GM12878 (cell line): ENCODE data around the gene FOXP1. TPM values are rescaled to one million over a fixed set of nuclear protein-coding genes. Genes with fewer than 3 reads are reported as not detected.

ENCODE experiments used
- ATAC-seq: fragments of 200-7000 bp; cut with Tn5 transposase; 3 replicates; pipeline ENCODE4 v1.9.1; 2020; ENCODE audit warnings: mild to moderate bottlenecking, moderate library complexity
- BruUV-seq: library from RNA; stranded (reverse); fragments of 400-500 nt; replicated peaks from 2 replicates; lab custom pipeline; 2021; lab: Mats Ljungman, UMichigan
- CTCF ChIA-PET: fragments of 300-600 bp; sonication (Branson Sonifier 250); formaldehyde crosslinking; extraction: SDS; loops from one replicate; lab custom pipeline; 2021; ENCODE audit warnings: inconsistent platforms; lab: Yijun Ruan, JAX
- POLR2A ChIA-PET: fragments of 350-600 bp; formaldehyde crosslinking; extraction: SDS; loops from one replicate; lab custom pipeline; 2021; ENCODE audit warnings: inconsistent platforms; lab: Charles Lee
- RAD21 ChIA-PET: fragments of 300-600 bp; sonication (Branson Sonifier 250); formaldehyde crosslinking; loops from one replicate; lab custom pipeline; 2023; ENCODE audit warnings: antibody characterized with exemption; ENCODE audit not compliant: unreplicated experiment; lab: Charles Lee
- SMC1A ChIA-PET: fragments of 300-600 bp; sonication (Branson Sonifier 250); formaldehyde crosslinking; loops from one replicate; lab custom pipeline; 2023; ENCODE audit not compliant: unreplicated experiment, uncharacterized antibody; lab: Charles Lee
- DNase-seq: peaks from one replicate; pipeline ENCODE4 v3.0.0-alpha.2; 2011; ENCODE audit warnings: low read depth, low spot score
- FAIRE-seq: peaks from 3 replicates; lab custom pipeline; 2011; peaks lifted over from hg19 to GRCh38; lab: Jason Lieb, UNC
- H2AFZ ChIP-seq: 2 replicates; pipeline ENCODE4 v1.6.0; 2011; ENCODE audit warnings: low read depth, low read length, control low read depth; ENCODE audit not compliant: control insufficient read depth
- H3K27ac ChIP-seq: 2 replicates; pipeline ENCODE4 v1.5.1; 2011; ENCODE audit warnings: control low read depth; ENCODE audit not compliant: control insufficient read depth, insufficient read depth
- H3K27me3 ChIP-seq, 2 experiments: replicated peaks in 1 of 2; 2 replicates each; pipeline versions ENCODE4 v1.6.0 to v1.6.1; 2011; ENCODE audit warnings: low read length in 1 of 2; ENCODE audit not compliant: control insufficient read depth in 2 of 2, insufficient read depth in 2 of 2
- H3K36me3 ChIP-seq, 2 experiments: 2 replicates each; pipeline ENCODE4 v1.5.1; 2011; ENCODE audit warnings: low read length in 1 of 2; ENCODE audit not compliant: control insufficient read depth in 2 of 2, insufficient read depth in 2 of 2
- H3K4me1 ChIP-seq: 2 replicates; pipeline ENCODE4 v1.6.1; 2011; ENCODE audit warnings: mild to moderate bottlenecking, low read length, moderate library complexity, mixed read lengths; ENCODE audit not compliant: control insufficient read depth, insufficient read depth
- H3K4me2 ChIP-seq: 2 replicates; pipeline ENCODE4 v1.6.0; 2011; ENCODE audit warnings: control low read depth; ENCODE audit not compliant: control insufficient read depth, insufficient read depth
- H3K4me3 ChIP-seq: fragments of 200-600 bp; sonication (generic); 2 replicates; pipeline ENCODE4 v1.5.1; 2016
- H3K79me2 ChIP-seq: 2 replicates; pipeline ENCODE4 v1.6.0; 2011; ENCODE audit warnings: low read length; ENCODE audit not compliant: control insufficient read depth, insufficient read depth
- H3K9ac ChIP-seq: 2 replicates; pipeline ENCODE4 v1.8.0; 2011; ENCODE audit warnings: low read length, control low read depth, mixed read lengths; ENCODE audit not compliant: control insufficient read depth, insufficient read depth
- H3K9me3 ChIP-seq: replicated peaks from 3 replicates; pipeline ENCODE4 v1.5.1; 2011; ENCODE audit warnings: mild to moderate bottlenecking, low read length; ENCODE audit not compliant: control insufficient read depth, insufficient read depth
- H4K20me1 ChIP-seq: 2 replicates; pipeline ENCODE4 v1.6.0; 2011; ENCODE audit not compliant: control insufficient read depth, insufficient read depth
- ASH2L ChIP-seq: fragments of 300-600, 200-600 bp; sonication (generic); IDR thresholded peaks from 2 replicates; pipeline ENCODE4 v1.6.1; 2017; ENCODE audit warnings: low read depth, mild to moderate bottlenecking, borderline replicate concordance
- BMI1 ChIP-seq: fragments of 450-650 bp; IDR thresholded peaks from 2 replicates; pipeline ENCODE4 v1.6.1; 2016; ENCODE audit warnings: mild to moderate bottlenecking, moderate library complexity, borderline replicate concordance
- CHD2 ChIP-seq: IDR thresholded peaks from 2 replicates; pipeline ENCODE4 v1.6.1; 2011; ENCODE audit warnings: low read depth, low read length, improper control_type of control experiment, borderline replicate concordance
- DPF2 ChIP-seq: fragments of 450-650 bp; IDR thresholded peaks from 2 replicates; pipeline ENCODE4 v1.6.1; 2017; ENCODE audit warnings: mild to moderate bottlenecking
- EP300 ChIP-seq, 2 experiments: fragments of 150-350 bp in 1 of 2; IDR thresholded peaks; 2 replicates each; pipeline ENCODE4 v1.6.1; 2011 to 2012; ENCODE audit warnings: low read depth in 2 of 2, low read length in 2 of 2, borderline replicate concordance in 1 of 2, improper control_type of control experiment in 1 of 2, inconsistent platforms in 1 of 2; ENCODE audit not compliant: control insufficient read depth in 1 of 2
- KDM1A ChIP-seq: fragments of 200-600 bp; sonication (generic); IDR thresholded peaks from 2 replicates; pipeline ENCODE4 v1.6.1; 2016; ENCODE audit warnings: borderline replicate concordance
- LARP7 ChIP-seq: fragments of 450-650 bp; IDR thresholded peaks from 2 replicates; pipeline ENCODE4 v1.6.1; 2017; ENCODE audit warnings: mild to moderate bottlenecking
- POLR2A ChIP-seq: IDR thresholded peaks from 2 replicates; pipeline ENCODE4 v1.6.1; 2011; ENCODE audit warnings: low read depth, mild to moderate bottlenecking, low read length
- RB1 ChIP-seq: fragments of 450-650 bp; formaldehyde crosslinking; IDR thresholded peaks from 2 replicates; pipeline ENCODE4 v1.6.1; 2017; ENCODE audit warnings: mild to moderate bottlenecking, borderline replicate concordance
- RFX5 ChIP-seq: IDR thresholded peaks from 2 replicates; pipeline ENCODE4 v1.6.1; 2011; ENCODE audit warnings: low read depth, low read length, improper control_type of control experiment
- SKIL ChIP-seq: fragments of 450-650 bp; IDR thresholded peaks from 2 replicates; pipeline ENCODE4 v1.6.1; 2017; ENCODE audit warnings: mild to moderate bottlenecking, low read depth, inconsistent platforms; ENCODE audit not compliant: poor library complexity, severe bottlenecking
- SMARCA5 ChIP-seq: fragments of 450-650 bp; IDR thresholded peaks from 2 replicates; pipeline ENCODE4 v1.6.1; 2017; ENCODE audit warnings: mild to moderate bottlenecking
- SPI1 ChIP-seq: IDR thresholded peaks from 2 replicates; pipeline ENCODE4 v1.6.1; 2011; ENCODE audit warnings: low read depth, mild to moderate bottlenecking, low read length, moderate library complexity, borderline replicate concordance; ENCODE audit not compliant: insufficient read depth
- USF1 ChIP-seq: IDR thresholded peaks from 2 replicates; pipeline ENCODE4 v1.6.1; 2011; ENCODE audit warnings: borderline replicate concordance, low read depth, mild to moderate bottlenecking, moderate library complexity, mixed read lengths, low read length; ENCODE audit not compliant: insufficient read depth; ENCODE audit errors: extremely low read length
- YY1 ChIP-seq: IDR thresholded peaks from 2 replicates; pipeline ENCODE4 v1.6.1; 2011; ENCODE audit warnings: low read depth, mild to moderate bottlenecking, low read length
- ZNF274 ChIP-seq: IDR thresholded peaks from one replicate; pipeline ENCODE4 v1.8.0; 2011; ENCODE audit not compliant: insufficient read length, insufficient read depth
- ZSCAN29 ChIP-seq: fragments of 450-650 bp; IDR thresholded peaks from 2 replicates; pipeline ENCODE4 v1.6.1; 2017; ENCODE audit warnings: mild to moderate bottlenecking, moderate library complexity
- WGBS: methylation state at CpG from one replicate; pipeline ENCODE4 v1.1.6; 2016; ENCODE audit warnings: low lambda C conversion rate; ENCODE audit not compliant: insufficient replicate concordance, insufficient coverage; ENCODE audit errors: missing lambda C conversion rate; 5-methylcytosine and 5-hydroxymethylcytosine counted together
- in situ Hi-C: fragments of 300-500 bp; cut with MboI; formaldehyde crosslinking; loops from 9 replicates; pipeline ENCODE4 v1.14.3; 2018; ENCODE audit warnings: mixed read lengths
- intact Hi-C: fragments of 100-400 bp; cut with micrococcal nuclease; formaldehyde crosslinking; loops from one replicate; pipeline ENCODE4 v1.14.2; 2022; ENCODE audit not compliant: unreplicated experiment
- polyA plus RNA-seq, 11 experiments: library from polyadenylated mRNA; depleted of rRNA in 4 of 11; unstranded in 6 of 11; stranded (reverse) in 5 of 11; fragments of >200 nt; fragmentation: Nextera tagmentation in 4 of 11; fragmentation: Illumina TruSeq in 1 of 11; extraction: Ambion mirVana in 4 of 11; extraction: Trizol in 1 of 11; gene quantifications; 1 replicate in 1 of 11; 2 replicates in 10 of 11; pipeline versions ENCODE4 v1.2.1 to v1.2.3, GENCODE V29; 2011 to 2016; ENCODE audit warnings: inconsistent platforms in 2 of 11, missing spikeins in 2 of 11, low read depth in 1 of 11
- total RNA-seq, 4 experiments: library from RNA; depleted of rRNA in 3 of 4; stranded (reverse); fragments of >200 nt in 3 of 4; fragmentation: Illumina TruSeq in 1 of 4; extraction: Trizol in 1 of 4; gene quantifications; 2 replicates each; pipeline versions ENCODE4 v1.2.1 to v1.2.3, GENCODE V29; 2013 to 2021

Gene FOXP1
- total and polyA plus RNA-seq, 10 of the 15 experiments (the other 5 are each of a cell fraction or from before 2014, with no cell fraction given), result 0.05 to 1.6 (median 0.20) TPM; not detected in 1

GRCh38 chr3:71125738-71126137 is 457.8 kb downstream of the FOXP1 start:
- WGBS, result 80% methylated on average over 1 of the region's 1 CpG
- DNase-seq (no peak), ATAC-seq (no peak), FAIRE-seq (peak; percentile 64)
- Histone ChIP-seq H3K36me3 (no peaks in the 10 kb centered on the region), H3K79me2 (no peaks in the 10 kb centered on the region), H3K4me2 (no peak overlapping the region), H3K4me1 (peaks cover 2% of the 10 kb centered on the region), H3K27ac (no peak overlapping the region), H2AFZ (no peak overlapping the region), H3K4me3 (no peak overlapping the region), H3K9ac (no peak overlapping the region), H3K27me3 (peaks cover 6 to 12% of the 10 kb centered on the region in 2 experiments; a peak in 2 of 4 replicates), H3K9me3 (no peaks in the 10 kb centered on the region; the same call in 2 of the 3 replicates), H4K20me1 (no peaks in the 10 kb centered on the region)
- ChIA-PET RAD21 (no interaction called here), POLR2A (no interaction called here), SMC1A (no interaction called here), CTCF (no interaction called here)
- no TSS peak for BruUV-seq
- intact Hi-C loops, result no loop called here
- in situ Hi-C loops, result no loop called here
- TF ChIP-seq BMI1 (no peak), YY1 (no peak), SPI1 (peak; percentile 14; the same call in 1 of the 2 replicates), EP300 (IDR thresholded peaks at IDR 0.05; ENCODE audit: borderline replicate concordance in 1 of 2, control insufficient read depth in 1 of 2, low read depth in 2 of 2, low read length in 2 of 2) (no peak), SKIL (no peak), CHD2 (no peak), RB1 (no peak), SMARCA5 (peak; percentile 27; the same call in 1 of the 2 replicates), USF1 (no peak), POLR2A (no peak), ZNF274 (no peak), LARP7 (no peak), ASH2L (no peak), RFX5 (no peak), KDM1A (no peak), DPF2 (no peak), ZSCAN29 (no peak)
